ENCODE data around the gene NRAP.

The NRAP gene

GRCh38 chr10:113639966-113640365 lies 23.9 kb downstream of the NRAP start:
- Histone ChIP-seq H3K18ac (ENCODE audit: low read depth in 1 of 2, low read length in 2 of 2) (no peak overlapping the region), H4K91ac (ENCODE audit: low read length) (no peak overlapping the region), H3K14ac (ENCODE audit: low read length in 2 of 2) (no peak overlapping the region), H3K4ac (ENCODE audit: low read depth in 1 of 2, low read length in 2 of 2) (no peak overlapping the region), H3K27me3 (ENCODE audit: control insufficient read depth in 1 of 2, insufficient read depth in 1 of 2, low read length in 2 of 2) (peaks cover 0 to 14% of the 10 kb centered on the region in 2 experiments), H3K9me3 (ENCODE audit: control insufficient read depth, low read length) (peaks cover under 1% of the 10 kb centered on the region), H2BK5ac (ENCODE audit: low read depth, low read length, poor library complexity, severe bottlenecking) (no peak overlapping the region), H2AFZ (ENCODE audit: low read depth, low read length) (no peak overlapping the region), H3K9ac (ENCODE audit: low read length) (no peak overlapping the region), H3K4me2 (ENCODE audit: low read length, poor library complexity, severe bottlenecking) (no peak overlapping the region), H3K79me1 (replicated peaks; ENCODE audit: low read length, poor library complexity, severe bottlenecking) (no peaks in the 10 kb centered on the region), H2AK5ac (ENCODE audit: low read length, severe bottlenecking) (no peak overlapping the region), H3K23ac (ENCODE audit: low read length in 2 of 2) (no peak overlapping the region), H3K27ac (ENCODE audit: low read length, poor library complexity, severe bottlenecking) (no peak overlapping the region), H3K4me1 (ENCODE audit: control insufficient read depth, insufficient read depth, low read depth, low read length) (no peaks in the 10 kb centered on the region), H2BK120ac (ENCODE audit: low read depth, low read length) (no peak overlapping the region), H3K36me3 (ENCODE audit: control insufficient read depth in 1 of 2, insufficient read depth in 2 of 2, low read depth in 1 of 2, low read length in 2 of 2) (no peaks in the 10 kb centered on the region), H4K8ac (ENCODE audit: low read length) (no peak overlapping the region), H2BK15ac (ENCODE audit: low read depth, poor library complexity, severe bottlenecking) (no peak overlapping the region), H3K4me3 (ENCODE audit: insufficient read depth in 1 of 2, low read depth in 1 of 2, low read length in 2 of 2) (no peak overlapping the region), H2BK12ac (ENCODE audit: low read length in 2 of 2) (no peak overlapping the region)
- DNase-seq = no peak
- 79% methylated on average over 3 of the region's 3 CpGs for WGBS

DNA sequence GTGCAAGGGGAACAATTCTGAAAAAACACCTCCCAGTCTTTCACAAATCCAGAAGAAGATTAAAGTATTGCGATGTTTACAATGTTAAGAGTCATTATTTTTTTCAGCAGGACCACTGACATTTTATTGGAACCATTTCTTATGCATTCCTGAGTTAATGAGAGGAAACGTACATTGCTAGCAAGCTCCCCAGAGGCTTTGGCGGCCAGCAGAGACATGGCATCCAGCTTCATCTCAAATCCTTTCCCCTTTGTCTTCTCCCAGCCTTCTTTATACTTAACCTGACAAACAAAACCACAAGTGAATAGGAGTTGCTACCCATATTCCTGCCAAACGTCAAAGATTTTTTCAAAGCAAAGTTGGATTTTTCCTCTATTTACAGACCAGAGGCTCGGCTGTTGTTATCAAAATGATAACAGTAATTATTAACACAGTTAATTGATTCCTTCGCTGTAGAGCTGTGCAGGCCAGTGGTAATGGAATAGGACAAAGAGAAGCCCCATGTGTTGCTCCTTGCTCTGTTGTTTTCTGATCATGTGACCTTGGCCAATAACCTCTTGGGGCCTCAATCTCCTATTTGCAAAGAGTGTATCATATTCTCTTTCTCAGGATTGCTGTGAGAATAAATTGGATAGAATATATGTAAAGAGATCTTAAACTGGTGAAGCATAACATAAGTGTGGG lies 32.0 kb downstream of the NRAP start:
- no peak overlapping the region for H2BK5ac ChIP-seq (ENCODE audit: low read depth, low read length, poor library complexity, severe bottlenecking)
- H2AFZ ChIP-seq (ENCODE audit: low read depth, low read length) = no peak overlapping the region
- no peak overlapping the region for H3K27ac ChIP-seq (ENCODE audit: low read length, poor library complexity, severe bottlenecking)
- WGBS = 63% methylated on average over 5 of the region's 6 CpGs
- H3K27me3 ChIP-seq (ENCODE audit: control insufficient read depth in 1 of 2, insufficient read depth in 1 of 2, low read length in 2 of 2) = peaks cover 12 to 25% of the 10 kb centered on the region in 2 experiments
- no peaks in the 10 kb centered on the region for H3K4me1 ChIP-seq (ENCODE audit: control insufficient read depth, insufficient read depth, low read depth, low read length)
- H2BK15ac ChIP-seq (ENCODE audit: low read depth, poor library complexity, severe bottlenecking) = no peak overlapping the region
- no peak for DNase-seq
- H3K14ac ChIP-seq (ENCODE audit: low read length in 2 of 2) = no peak overlapping the region
- H2AK5ac ChIP-seq (ENCODE audit: low read length, severe bottlenecking) = no peak overlapping the region
- no peaks in the 10 kb centered on the region for H3K79me1 ChIP-seq (replicated peaks; ENCODE audit: low read length, poor library complexity, severe bottlenecking)
- H3K4me3 ChIP-seq (ENCODE audit: insufficient read depth in 1 of 2, low read depth in 1 of 2, low read length in 2 of 2) = no peak overlapping the region
- H4K91ac ChIP-seq (ENCODE audit: low read length) = no peak overlapping the region
- no peak overlapping the region for H2BK12ac ChIP-seq (ENCODE audit: low read length in 2 of 2)
- no peaks in the 10 kb centered on the region for H3K36me3 ChIP-seq (ENCODE audit: control insufficient read depth in 1 of 2, insufficient read depth in 2 of 2, low read depth in 1 of 2, low read length in 2 of 2)
- H3K18ac ChIP-seq (ENCODE audit: low read depth in 1 of 2, low read length in 2 of 2) = no peak overlapping the region
- no peak overlapping the region for H4K8ac ChIP-seq (ENCODE audit: low read length)
- H3K4ac ChIP-seq (ENCODE audit: low read depth in 1 of 2, low read length in 2 of 2) = no peak overlapping the region
- H3K9me3 ChIP-seq (ENCODE audit: control insufficient read depth, low read length) = peaks cover 8% of the 10 kb centered on the region
- no peak overlapping the region for H2BK120ac ChIP-seq (ENCODE audit: low read depth, low read length)
- no peak overlapping the region for H3K4me2 ChIP-seq (ENCODE audit: low read length, poor library complexity, severe bottlenecking)
- H3K23ac ChIP-seq (ENCODE audit: low read length in 2 of 2) = no peak overlapping the region
- no peak overlapping the region for H3K9ac ChIP-seq (ENCODE audit: low read length)

- Histone ChIP-seq H2BK120ac (ENCODE audit: low read depth, low read length) (no peak overlapping the region), H2BK5ac (ENCODE audit: low read depth, low read length, poor library complexity, severe bottlenecking) (no peak overlapping the region), H3K9me3 (ENCODE audit: control insufficient read depth, low read length) (peaks cover 8% of the 10 kb centered on the region), H2BK15ac (ENCODE audit: low read depth, poor library complexity, severe bottlenecking) (no peak overlapping the region), H4K91ac (ENCODE audit: low read length) (no peak overlapping the region), H2BK12ac (ENCODE audit: low read length in 2 of 2) (no peak overlapping the region), H3K36me3 (ENCODE audit: control insufficient read depth in 1 of 2, insufficient read depth in 2 of 2, low read depth in 1 of 2, low read length in 2 of 2) (no peaks in the 10 kb centered on the region), H3K9ac (ENCODE audit: low read length) (no peak overlapping the region), H3K4ac (ENCODE audit: low read depth in 1 of 2, low read length in 2 of 2) (no peak overlapping the region), H4K8ac (ENCODE audit: low read length) (no peak overlapping the region), H3K4me2 (ENCODE audit: low read length, poor library complexity, severe bottlenecking) (no peak overlapping the region), H3K18ac (ENCODE audit: low read depth in 1 of 2, low read length in 2 of 2) (no peak overlapping the region), H3K4me3 (ENCODE audit: insufficient read depth in 1 of 2, low read depth in 1 of 2, low read length in 2 of 2) (no peak overlapping the region), H2AK5ac (ENCODE audit: low read length, severe bottlenecking) (no peak overlapping the region), H3K14ac (ENCODE audit: low read length in 2 of 2) (no peak overlapping the region), H3K27me3 (ENCODE audit: control insufficient read depth in 1 of 2, insufficient read depth in 1 of 2, low read length in 2 of 2) (peaks cover 19 to 33% of the 10 kb centered on the region in 2 experiments), H2AFZ (ENCODE audit: low read depth, low read length) (no peak overlapping the region), H3K23ac (ENCODE audit: low read length in 2 of 2) (no peak overlapping the region), H3K79me1 (replicated peaks; ENCODE audit: low read length, poor library complexity, severe bottlenecking) (no peaks in the 10 kb centered on the region), H3K27ac (ENCODE audit: low read length, poor library complexity, severe bottlenecking) (no peak overlapping the region), H3K4me1 (ENCODE audit: control insufficient read depth, insufficient read depth, low read depth, low read length) (no peaks in the 10 kb centered on the region)
- WGBS = 90% methylated on average over 5 of the region's 5 CpGs
- DNase-seq = no peak
Measured at GRCh38 chr10:113630929-113631533, 32.8 kb downstream of the NRAP start.

GRCh38 chr10:113628607-113629153 lies 35.2 kb downstream of the NRAP start:
- no peak overlapping the region for H2AFZ ChIP-seq (ENCODE audit: low read depth, low read length)
- H3K4me2 ChIP-seq (ENCODE audit: low read length, poor library complexity, severe bottlenecking) = no peak overlapping the region
- no peak overlapping the region for H2AK5ac ChIP-seq (ENCODE audit: low read length, severe bottlenecking)
- no peak overlapping the region for H3K4me3 ChIP-seq (ENCODE audit: insufficient read depth in 1 of 2, low read depth in 1 of 2, low read length in 2 of 2)
- no peaks in the 10 kb centered on the region for H3K4me1 ChIP-seq (ENCODE audit: control insufficient read depth, insufficient read depth, low read depth, low read length)
- no peak overlapping the region for H2BK120ac ChIP-seq (ENCODE audit: low read depth, low read length)
- H4K91ac ChIP-seq (ENCODE audit: low read length) = no peak overlapping the region
- no peak overlapping the region for H3K9ac ChIP-seq (ENCODE audit: low read length)
- WGBS = 64% methylated on average over 2 of the region's 2 CpGs
- H3K9me3 ChIP-seq (ENCODE audit: control insufficient read depth, low read length) = no peaks in the 10 kb centered on the region
- no peak for DNase-seq
- H4K8ac ChIP-seq (ENCODE audit: low read length) = no peak overlapping the region
- no peak overlapping the region for H3K18ac ChIP-seq (ENCODE audit: low read depth in 1 of 2, low read length in 2 of 2)
- H3K4ac ChIP-seq (ENCODE audit: low read depth in 1 of 2, low read length in 2 of 2) = no peak overlapping the region
- no peak overlapping the region for H2BK15ac ChIP-seq (ENCODE audit: low read depth, poor library complexity, severe bottlenecking)
- H2BK12ac ChIP-seq (ENCODE audit: low read length in 2 of 2) = no peak overlapping the region
- H3K27me3 ChIP-seq (ENCODE audit: control insufficient read depth in 1 of 2, insufficient read depth in 1 of 2, low read length in 2 of 2) = peaks cover 39 to 56% of the 10 kb centered on the region in 2 experiments
- no peaks in the 10 kb centered on the region for H3K36me3 ChIP-seq (ENCODE audit: control insufficient read depth in 1 of 2, insufficient read depth in 2 of 2, low read depth in 1 of 2, low read length in 2 of 2)
- H3K14ac ChIP-seq (ENCODE audit: low read length in 2 of 2) = no peak overlapping the region
- H3K27ac ChIP-seq (ENCODE audit: low read length, poor library complexity, severe bottlenecking) = no peak overlapping the region
- H2BK5ac ChIP-seq (ENCODE audit: low read depth, low read length, poor library complexity, severe bottlenecking) = no peak overlapping the region
- no peaks in the 10 kb centered on the region for H3K79me1 ChIP-seq (replicated peaks; ENCODE audit: low read length, poor library complexity, severe bottlenecking)
- H3K23ac ChIP-seq (ENCODE audit: low read length in 2 of 2) = no peak overlapping the region
